GM10248 (cell line): ENCODE measurements around the gene TMPRSS13.

Experiments
- CTCF ChIA-PET: fragments of 300-600 bp; sonication (Branson Sonifier 250); formaldehyde crosslinking; extraction: SDS; loops from one replicate; lab custom pipeline; 2021; ENCODE audit warnings: antibody characterized with exemption; lab: Yijun Ruan, JAX
- POLR2A ChIA-PET: fragments of 350-650 bp; sonication (Branson Sonifier 250); formaldehyde crosslinking; extraction: SDS; loops from one replicate; lab custom pipeline; 2020; ENCODE audit warnings: antibody characterized with exemption; lab: Yijun Ruan, JAX
- DNase-seq: peaks from one replicate; pipeline ENCODE4 v3.0.0; 2012; ENCODE audit errors: extremely low spot score
- CTCF ChIP-seq: IDR thresholded peaks from 2 replicates; pipeline ENCODE4 v1.5.1; 2012; ENCODE audit warnings: mild to moderate bottlenecking, low read depth; ENCODE audit errors: extremely low read depth, missing control alignments, control extremely low read depth

TMPRSS13 gene

GRCh38 chr11:117961896-117962295 is 32.7 kb upstream of the TMPRSS13 start:
- POLR2A ChIA-PET: no interaction called here
- no peak for DNase-seq
- CTCF ChIA-PET: interaction anchor here (1.1 to 2.6 kb wide), 2 partner anchors 16 to 154 kb away, joined by 4 to 19 read pairs; no protein-coding TSS in a partner anchor
- TF ChIP-seq CTCF: no peak

DNA sequence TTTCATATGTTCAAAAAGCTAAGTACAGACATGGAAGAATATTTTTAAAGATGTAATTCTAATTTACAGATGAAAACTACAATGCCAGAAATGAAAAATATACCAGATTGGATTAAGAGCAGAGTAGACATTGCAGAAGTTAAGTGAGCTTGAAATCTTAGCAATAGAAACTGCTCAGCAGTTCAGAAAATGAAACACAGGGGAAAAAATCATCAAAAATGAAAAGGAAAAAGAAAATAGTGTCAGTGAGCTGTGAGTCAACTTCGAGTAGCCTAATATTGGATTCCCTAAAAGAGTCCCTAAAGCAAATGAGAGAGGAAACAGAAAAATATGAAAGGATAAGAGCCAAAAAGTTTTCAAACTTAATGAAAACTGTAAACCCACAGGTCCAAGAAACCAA is 31.2 kb upstream of the TMPRSS13 start:
- ChIA-PET CTCF (interaction anchor here (0.9 to 2.6 kb wide), 9 partner anchors 9 to 534 kb away, joined by 3 to 19 read pairs (median 4); no protein-coding TSS in a partner anchor), POLR2A (no interaction called here)
- no peak for DNase-seq

GRCh38 chr11:117959438-117960149 is 30.4 kb upstream of the TMPRSS13 start:
- ChIA-PET CTCF (interaction anchor here (0.9 to 2.6 kb wide), 9 partner anchors 9 to 533 kb away, joined by 3 to 19 read pairs (median 4); no protein-coding TSS in a partner anchor), POLR2A (no interaction called here)
- TF ChIP-seq CTCF: no peak
- no peak for DNase-seq

More for the DNA sequence above, 31.2 kb upstream of the TMPRSS13 start:
- TF ChIP-seq CTCF: no peak

- ChIA-PET POLR2A (no interaction called here), CTCF (no interaction called here)
- TF ChIP-seq CTCF: no peak
- no peak for DNase-seq
Measured at GRCh38 chr11:117958949-117959348, 29.7 kb upstream of the TMPRSS13 start.

DNA sequence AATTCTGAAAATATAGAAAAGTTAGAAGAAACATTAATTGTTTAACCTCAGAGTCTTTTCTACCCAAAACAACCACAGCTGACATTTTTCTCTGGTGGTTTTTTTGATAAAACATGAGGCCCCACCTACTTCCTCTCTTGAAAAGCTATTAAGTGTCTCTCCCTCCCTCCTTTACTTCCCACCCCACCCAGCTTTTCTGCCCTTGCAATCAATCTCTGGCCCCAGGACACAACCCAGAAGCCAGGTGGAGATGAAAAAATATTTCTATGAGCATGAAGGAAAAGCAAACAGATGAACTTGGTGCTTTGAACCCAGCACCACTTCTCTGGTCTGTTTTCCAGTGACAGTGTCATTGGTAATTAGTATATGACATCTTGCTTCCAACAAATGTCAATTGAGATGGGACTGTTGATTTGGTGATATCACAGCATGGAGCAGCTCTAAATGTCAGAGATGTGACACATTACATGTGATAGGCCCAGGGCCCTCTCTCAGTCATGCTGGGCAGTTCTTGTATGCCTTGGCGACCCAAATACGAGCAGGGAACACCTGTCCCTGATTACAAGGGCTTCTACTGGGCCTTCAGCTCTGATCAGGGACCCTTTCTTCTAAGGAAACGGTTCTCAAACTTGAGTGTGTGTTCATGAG is 23.9 kb upstream of the TMPRSS13 start:
- CTCF ChIA-PET: interaction anchor here (0.7 to 6.7 kb wide), 8 partner anchors 8 to 145 kb away, joined by 3 to 64 read pairs (median 5); no protein-coding TSS in a partner anchor
- TF ChIP-seq CTCF: no peak
- no peak for DNase-seq
- POLR2A ChIA-PET: no interaction called here

- TF ChIP-seq CTCF: no peak
- POLR2A ChIA-PET: no interaction called here
- CTCF ChIA-PET: interaction anchor here (0.6 to 6.7 kb wide), 24 partner anchors 9 to 525 kb away, joined by 3 to 64 read pairs (median 4); no protein-coding TSS in a partner anchor
- peak; percentile 23 for DNase-seq
Measured at GRCh38 chr11:117950993-117951961, 22.1 kb upstream of the TMPRSS13 start.
